Measurements from ENCODE around the gene GRID2.

DNA sequence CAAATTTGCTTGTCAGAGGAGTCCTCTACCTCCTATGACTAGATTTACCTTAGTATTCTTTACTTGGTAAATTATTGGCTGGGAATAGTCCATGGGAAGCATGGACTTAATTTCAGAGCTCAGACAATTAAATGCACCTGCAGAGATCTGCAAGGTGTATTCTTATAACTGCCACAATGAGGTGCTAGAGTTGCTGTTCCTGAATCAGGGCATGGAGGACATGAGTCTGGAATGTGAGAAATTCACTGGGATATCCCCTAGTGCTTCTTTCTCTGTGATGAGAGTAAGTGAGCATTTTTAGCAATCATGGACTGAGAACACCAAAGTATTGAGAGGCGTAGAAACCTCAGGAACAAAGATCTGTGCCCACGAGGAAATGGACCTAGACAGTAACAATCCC is 32.9 kb upstream of the GRID2 start:
- TF ChIP-seq, protein P1, sequence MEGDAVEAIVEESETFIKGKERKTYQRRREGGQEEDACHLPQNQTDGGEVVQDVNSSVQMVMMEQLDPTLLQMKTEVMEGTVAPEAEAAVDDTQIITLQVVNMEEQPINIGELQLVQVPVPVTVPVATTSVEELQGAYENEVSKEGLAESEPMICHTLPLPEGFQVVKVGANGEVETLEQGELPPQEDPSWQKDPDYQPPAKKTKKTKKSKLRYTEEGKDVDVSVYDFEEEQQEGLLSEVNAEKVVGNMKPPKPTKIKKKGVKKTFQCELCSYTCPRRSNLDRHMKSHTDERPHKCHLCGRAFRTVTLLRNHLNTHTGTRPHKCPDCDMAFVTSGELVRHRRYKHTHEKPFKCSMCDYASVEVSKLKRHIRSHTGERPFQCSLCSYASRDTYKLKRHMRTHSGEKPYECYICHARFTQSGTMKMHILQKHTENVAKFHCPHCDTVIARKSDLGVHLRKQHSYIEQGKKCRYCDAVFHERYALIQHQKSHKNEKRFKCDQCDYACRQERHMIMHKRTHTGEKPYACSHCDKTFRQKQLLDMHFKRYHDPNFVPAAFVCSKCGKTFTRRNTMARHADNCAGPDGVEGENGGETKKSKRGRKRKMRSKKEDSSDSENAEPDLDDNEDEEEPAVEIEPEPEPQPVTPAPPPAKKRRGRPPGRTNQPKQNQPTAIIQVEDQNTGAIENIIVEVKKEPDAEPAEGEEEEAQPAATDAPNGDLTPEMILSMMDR (IDR thresholded peaks at IDR 0.05; ENCODE audit: low read length): no peak
- TF ChIP-seq EZH2phosphoT487 (IDR thresholded peaks at IDR 0.05; ENCODE audit: low read length): no peak

All from MM.1S (cell line).